Right ventricle myocardium inferior (tissue), 1 donor: Measurements from ENCODE around the gene NTNG2. TPM values are rescaled to one million over a fixed set of nuclear protein-coding genes. Genes with fewer than 3 reads are reported as not detected.

Experiments used
- ATAC-seq: fragments of 200-7000 bp; cut with Tn5 transposase; one replicate; pipeline ENCODE4 v1.9.1; 2020; ENCODE audit warnings: mild to moderate bottlenecking, moderate library complexity
- DNase-seq: peaks from one replicate; pipeline ENCODE4 v3.0.0; 2021; ENCODE audit errors: missing footprints
- intact Hi-C: fragments of 100-400 bp; cut with DNase I; formaldehyde crosslinking; loops from one replicate; pipeline ENCODE4 v1.11.0; 2022
- total RNA-seq: library from RNA; stranded (reverse); fragmentation: NEBNext Ultra II Directional; extraction: Animal tissue kit (Norgen Biotek cat#: 25700); gene quantifications from one replicate; pipeline ENCODE4 v1.2.1, GENCODE V29; 2021
- donor health status: DM: no; HTN: yes; CAD: no; lungs with severe emphysema.

The NTNG2 gene
- total RNA-seq, 1 donor from 2014 or later = 1.4 TPM

- DNase-seq (peak; percentile 11), ATAC-seq (no peak)
- intact Hi-C loops = no loop called here
Measured at GRCh38 chr9:132221941-132222340, 60.1 kb downstream of the NTNG2 start.

GRCh38 chr9:132224645-132225044 is 62.8 kb downstream of the NTNG2 start:
- DNase-seq = no peak
- intact Hi-C loops = no loop called here

GRCh38 chr9:132226571-132227430 is 64.9 kb downstream of the NTNG2 start:
- peak; percentile 50 for DNase-seq
- ATAC-seq = no peak
- intact Hi-C loops = no loop called here

More at GRCh38 chr9:132224645-132225044, 62.8 kb downstream of the NTNG2 start:
- no peak for ATAC-seq

- no peak for ATAC-seq
- intact Hi-C loops = no loop called here
- no peak for DNase-seq
Measured at GRCh38 chr9:132228062-132228461, 66.2 kb downstream of the NTNG2 start.

GRCh38 chr9:132230605-132231004 is 68.7 kb downstream of the NTNG2 start:
- intact Hi-C loops = loop anchor here (10.0 kb wide), 1 partner anchor 396 kb away; no protein-coding TSS in a partner anchor
- DNase-seq (no peak), ATAC-seq (no peak)

- ATAC-seq (no peak), DNase-seq (peak; percentile 45)
- intact Hi-C loops = loop anchor here (10.0 kb wide), 1 partner anchor 396 kb away; no protein-coding TSS in a partner anchor
Measured at GRCh38 chr9:132231019-132231701, 69.3 kb downstream of the NTNG2 start.

- intact Hi-C loops = loop anchor here (10.0 kb wide), 1 partner anchor 398 kb away; no protein-coding TSS in a partner anchor
- DNase-seq (no peak), ATAC-seq (no peak)
Measured at GRCh38 chr9:132232522-132232921, 70.7 kb downstream of the NTNG2 start.

- DNase-seq (no peak), ATAC-seq (no peak)
- intact Hi-C loops = loop anchor here (10.0 kb wide), 1 partner anchor 398 kb away; no protein-coding TSS in a partner anchor
Measured at GRCh38 chr9:132233138-132233537, 71.3 kb downstream of the NTNG2 start.

- intact Hi-C loops = loop anchor here (10.0 kb wide), 1 partner anchor 400 kb away; no protein-coding TSS in a partner anchor
- DNase-seq = no peak
- no peak for ATAC-seq
Measured at GRCh38 chr9:132234535-132234934, 72.7 kb downstream of the NTNG2 start.

GRCh38 chr9:132235125-132235524 is 73.3 kb downstream of the NTNG2 start:
- ATAC-seq (no peak), DNase-seq (no peak)
- intact Hi-C loops = loop anchor here (5.0 to 10.0 kb wide), 2 partner anchors 400 to 473 kb away; no protein-coding TSS in a partner anchor

- intact Hi-C loops = loop anchor here (1.0 to 10.0 kb wide), 3 partner anchors 66 to 474 kb away; no protein-coding TSS in a partner anchor
- ATAC-seq = no peak
- peak; percentile 80 for DNase-seq
Measured at GRCh38 chr9:132235894-132236661, 74.2 kb downstream of the NTNG2 start.

- no peak for DNase-seq
- intact Hi-C loops = loop anchor here (1.0 to 10.0 kb wide), 3 partner anchors 66 to 474 kb away; no protein-coding TSS in a partner anchor
- ATAC-seq = no peak
Measured at GRCh38 chr9:132236662-132237311, 74.9 kb downstream of the NTNG2 start.

GRCh38 chr9:132237481-132237880 is 75.6 kb downstream of the NTNG2 start:
- intact Hi-C loops = loop anchor here (5.0 to 10.0 kb wide), 2 partner anchors 403 to 475 kb away; no protein-coding TSS in a partner anchor
- no peak for ATAC-seq
- DNase-seq = no peak

GRCh38 chr9:132238026-132238972 is 76.4 kb downstream of the NTNG2 start:
- ATAC-seq (no peak), DNase-seq (no peak)
- intact Hi-C loops = loop anchor here (5.0 to 10.0 kb wide), 2 partner anchors 403 to 476 kb away; no protein-coding TSS in a partner anchor

GRCh38 chr9:132238992-132239391 is 77.1 kb downstream of the NTNG2 start:
- ATAC-seq (no peak), DNase-seq (no peak)
- intact Hi-C loops = loop anchor here (5.0 to 10.0 kb wide), 2 partner anchors 404 to 477 kb away; no protein-coding TSS in a partner anchor

- DNase-seq = no peak
- intact Hi-C loops = loop anchor here (5.0 to 10.0 kb wide), 2 partner anchors 405 to 477 kb away; no protein-coding TSS in a partner anchor
- no peak for ATAC-seq
Measured at GRCh38 chr9:132239518-132239917, 77.7 kb downstream of the NTNG2 start.
